OCI-LY3 (cell line): Measurements from ENCODE around the gene TAPBP.

Source experiments
- H2AFZ ChIP-seq: fragments of 200-600, 300-600 bp; shearing (Covaris generic); 2 replicates; pipeline ENCODE4 v1.6.0; 2014; ENCODE audit warnings: antibody characterized with exemption, low read depth, low read length
- H3K27ac ChIP-seq: fragments of 200-600, 300-600 bp; sonication (generic); 2 replicates; pipeline ENCODE4 v1.5.1; 2014; ENCODE audit warnings: mild to moderate bottlenecking, low read length, moderate library complexity, mixed read lengths
- H3K27me3 ChIP-seq: fragments of 200-600, 300-600 bp; sonication (generic); 2 replicates; pipeline ENCODE4 v1.6.1; 2014; ENCODE audit warnings: low read depth, low read length, mixed read lengths
- H3K36me3 ChIP-seq: fragments of 200-600, 300-600 bp; sonication (generic); replicated peaks from 2 replicates; pipeline ENCODE3; 2014; ENCODE audit warnings: low read depth, low read length, mixed read lengths
- H3K4me1 ChIP-seq: fragments of 300-600, 200-600 bp; sonication (generic); 2 replicates; pipeline ENCODE4 v1.6.1; 2014; ENCODE audit warnings: low read length, mixed read lengths
- H3K4me2 ChIP-seq: fragments of 200-600, 300-600 bp; sonication (generic); 2 replicates; pipeline ENCODE4 v1.6.1; 2014; ENCODE audit warnings: low read length, mixed read lengths
- H3K4me3 ChIP-seq: fragments of 300-600, 200-600 bp; sonication (generic); 2 replicates; pipeline ENCODE4 v1.5.1; 2014; ENCODE audit warnings: antibody characterized with exemption, mild to moderate bottlenecking, low read length, moderate library complexity
- H3K79me2 ChIP-seq: fragments of 300-600, 200-600 bp; shearing (Covaris generic); 2 replicates; pipeline ENCODE4 v1.6.1; 2014; ENCODE audit warnings: mild to moderate bottlenecking, low read length, mixed read lengths
- H3K9ac ChIP-seq: fragments of 300-600, 200-600 bp; shearing (Covaris generic); 2 replicates; pipeline ENCODE4 v1.6.0; 2014; ENCODE audit warnings: mild to moderate bottlenecking, low read length, moderate library complexity
- H3K9me3 ChIP-seq: fragments of 200-600, 300-600 bp; shearing (Covaris generic); 2 replicates; pipeline ENCODE4 v1.6.1; 2014; ENCODE audit warnings: low read length, mixed read lengths; ENCODE audit not compliant: insufficient read depth
- H4K20me1 ChIP-seq: fragments of 200-600, 300-600 bp; sonication (generic); 2 replicates; pipeline ENCODE4 v1.6.1; 2016; ENCODE audit warnings: low read length, mixed read lengths; ENCODE audit not compliant: insufficient read depth
- EZH2phosphoT487 ChIP-seq: fragments of 200-600 bp; shearing (Covaris generic); IDR thresholded peaks from 2 replicates; pipeline ENCODE4 v1.6.1; 2018; ENCODE audit warnings: antibody characterized with exemption, mixed run types, low read depth
- TF ChIP-seq, protein P1 (sequence below): fragments of 200-600, 300-600 bp; sonication (generic); IDR thresholded peaks from 2 replicates; pipeline ENCODE4 v1.5.1; 2014; ENCODE audit warnings: antibody characterized with exemption, low read length, low read depth

Gene TAPBP

DNA sequence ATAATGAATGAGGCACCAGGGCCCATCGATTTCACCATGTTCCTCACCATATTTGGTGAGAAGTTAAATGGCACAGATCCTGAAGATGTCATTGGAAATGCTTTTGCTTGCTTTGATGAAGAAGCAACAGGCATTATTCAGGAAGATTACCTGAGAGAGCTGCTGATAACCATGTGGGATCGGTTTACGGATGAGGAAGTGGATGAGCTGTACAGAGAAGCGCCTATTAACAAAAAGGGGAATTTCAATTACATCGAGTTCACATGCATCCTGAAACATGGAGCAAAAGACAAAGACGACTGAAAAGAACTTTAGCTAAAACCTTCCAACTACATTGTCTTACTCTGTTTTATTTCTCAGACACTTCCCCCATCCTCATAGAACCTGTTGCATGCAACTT, 25.3 kb upstream of the TAPBP start:
- no peak overlapping the region for H3K27ac ChIP-seq
- H3K79me2 ChIP-seq = no peaks in the 10 kb centered on the region
- no peaks in the 10 kb centered on the region for H3K36me3 ChIP-seq
- H3K27me3 ChIP-seq = no peaks in the 10 kb centered on the region
- no peaks in the 10 kb centered on the region for H3K9me3 ChIP-seq
- H2AFZ ChIP-seq = no peak overlapping the region
- peaks cover 13% of the 10 kb centered on the region for H3K4me1 ChIP-seq
- H3K9ac ChIP-seq = no peak overlapping the region
- H3K4me2 ChIP-seq = no peak overlapping the region
- H4K20me1 ChIP-seq = no peaks in the 10 kb centered on the region
- H3K4me3 ChIP-seq = no peak overlapping the region
- TF ChIP-seq, protein P1, sequence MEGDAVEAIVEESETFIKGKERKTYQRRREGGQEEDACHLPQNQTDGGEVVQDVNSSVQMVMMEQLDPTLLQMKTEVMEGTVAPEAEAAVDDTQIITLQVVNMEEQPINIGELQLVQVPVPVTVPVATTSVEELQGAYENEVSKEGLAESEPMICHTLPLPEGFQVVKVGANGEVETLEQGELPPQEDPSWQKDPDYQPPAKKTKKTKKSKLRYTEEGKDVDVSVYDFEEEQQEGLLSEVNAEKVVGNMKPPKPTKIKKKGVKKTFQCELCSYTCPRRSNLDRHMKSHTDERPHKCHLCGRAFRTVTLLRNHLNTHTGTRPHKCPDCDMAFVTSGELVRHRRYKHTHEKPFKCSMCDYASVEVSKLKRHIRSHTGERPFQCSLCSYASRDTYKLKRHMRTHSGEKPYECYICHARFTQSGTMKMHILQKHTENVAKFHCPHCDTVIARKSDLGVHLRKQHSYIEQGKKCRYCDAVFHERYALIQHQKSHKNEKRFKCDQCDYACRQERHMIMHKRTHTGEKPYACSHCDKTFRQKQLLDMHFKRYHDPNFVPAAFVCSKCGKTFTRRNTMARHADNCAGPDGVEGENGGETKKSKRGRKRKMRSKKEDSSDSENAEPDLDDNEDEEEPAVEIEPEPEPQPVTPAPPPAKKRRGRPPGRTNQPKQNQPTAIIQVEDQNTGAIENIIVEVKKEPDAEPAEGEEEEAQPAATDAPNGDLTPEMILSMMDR = no peak
- no peak for TF ChIP-seq EZH2phosphoT487

DNA sequence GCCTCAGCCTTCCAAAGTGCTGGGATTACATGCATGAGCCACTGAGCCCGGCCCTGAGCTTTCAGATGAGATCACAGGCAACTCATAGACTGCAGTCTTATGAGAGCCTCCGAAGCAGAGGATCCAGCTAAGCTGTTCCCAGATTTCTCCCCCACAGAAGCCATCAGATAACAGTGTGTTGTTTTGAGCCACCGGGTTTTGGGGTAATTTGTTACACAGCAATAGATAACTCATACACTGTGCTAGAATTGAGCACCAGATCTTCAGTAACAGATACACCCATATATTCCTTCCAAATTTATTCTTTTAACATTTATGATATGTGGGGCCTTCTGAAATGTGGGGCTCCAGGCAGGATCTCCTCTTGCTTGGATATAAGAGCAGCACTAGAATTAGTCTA, 22.6 kb upstream of the TAPBP start:
- TF ChIP-seq EZH2phosphoT487 = no peak
- TF ChIP-seq, protein P1 = no peak
- H3K79me2 ChIP-seq = no peaks in the 10 kb centered on the region
- H4K20me1 ChIP-seq = no peaks in the 10 kb centered on the region
- H3K36me3 ChIP-seq = no peaks in the 10 kb centered on the region
- H3K4me3 ChIP-seq = no peak overlapping the region
- no peaks in the 10 kb centered on the region for H3K27me3 ChIP-seq
- no peaks in the 10 kb centered on the region for H3K9me3 ChIP-seq
- no peak overlapping the region for H3K4me2 ChIP-seq
- H3K27ac ChIP-seq = no peak overlapping the region
- H2AFZ ChIP-seq = no peak overlapping the region
- no peak overlapping the region for H3K9ac ChIP-seq
- H3K4me1 ChIP-seq = peaks cover 13% of the 10 kb centered on the region

DNA sequence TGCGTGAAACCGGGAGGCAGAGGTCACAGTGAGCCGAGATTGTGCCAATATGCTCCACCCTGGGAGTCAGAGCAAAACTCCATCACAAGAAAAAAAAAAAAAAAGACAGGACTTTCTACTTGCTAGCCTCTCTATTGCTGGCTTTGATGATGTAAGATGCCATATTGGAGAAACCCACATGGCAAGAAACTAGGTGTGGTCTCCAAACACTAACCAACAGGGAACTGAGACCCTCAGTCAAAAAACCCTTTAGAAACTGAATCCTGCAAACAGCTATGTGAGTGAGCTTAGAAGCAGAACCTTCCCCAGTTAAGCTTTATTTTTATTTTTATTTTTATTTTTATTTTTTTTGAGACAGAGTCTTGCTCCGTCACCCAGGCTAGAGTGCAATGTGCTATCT, 22.0 kb upstream of the TAPBP start:
- Histone ChIP-seq H3K9ac (no peak overlapping the region; the same call in 1 of the 2 replicates), H3K4me1 (peaks cover 13% of the 10 kb centered on the region), H3K4me3 (peak overlapping the region; percentile 40; the same call in 1 of the 2 replicates), H3K36me3 (no peaks in the 10 kb centered on the region), H3K4me2 (peak overlapping the region; percentile 60), H3K27ac (no peak overlapping the region), H3K27me3 (no peaks in the 10 kb centered on the region), H3K79me2 (no peaks in the 10 kb centered on the region), H3K9me3 (no peaks in the 10 kb centered on the region), H2AFZ (peak overlapping the region; percentile 74; the same call in 1 of the 2 replicates), H4K20me1 (no peaks in the 10 kb centered on the region)
- TF ChIP-seq EZH2phosphoT487 = no peak

DNA sequence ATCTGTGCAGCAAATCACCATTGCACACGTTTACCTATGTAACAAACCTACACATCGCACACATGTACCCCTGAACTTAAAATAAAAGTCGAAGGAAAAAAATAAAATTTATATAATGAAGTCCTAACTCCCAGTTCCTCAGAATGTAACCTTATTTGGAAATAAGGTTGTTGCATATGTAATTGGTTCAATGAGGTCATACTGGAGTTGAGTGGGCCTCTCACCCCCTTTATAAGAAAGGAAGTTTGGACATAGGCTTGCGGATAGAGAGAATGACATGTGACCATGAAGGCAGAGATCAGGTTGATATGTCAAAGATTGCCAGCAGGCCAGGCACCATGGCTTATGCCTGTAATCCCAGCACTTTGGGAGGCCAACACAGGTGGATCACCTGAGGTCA, 19.8 kb upstream of the TAPBP start:
- no peaks in the 10 kb centered on the region for H3K36me3 ChIP-seq
- peaks cover 13% of the 10 kb centered on the region for H3K4me1 ChIP-seq
- no peak overlapping the region for H3K4me3 ChIP-seq
- no peaks in the 10 kb centered on the region for H3K9me3 ChIP-seq
- TF ChIP-seq, protein P1 = no peak
- H2AFZ ChIP-seq = no peak overlapping the region
- H3K4me2 ChIP-seq = no peak overlapping the region
- no peak overlapping the region for H3K9ac ChIP-seq
- H3K79me2 ChIP-seq = no peaks in the 10 kb centered on the region
- H3K27me3 ChIP-seq = no peaks in the 10 kb centered on the region
- H4K20me1 ChIP-seq = no peaks in the 10 kb centered on the region
- no peak overlapping the region for H3K27ac ChIP-seq

DNA sequence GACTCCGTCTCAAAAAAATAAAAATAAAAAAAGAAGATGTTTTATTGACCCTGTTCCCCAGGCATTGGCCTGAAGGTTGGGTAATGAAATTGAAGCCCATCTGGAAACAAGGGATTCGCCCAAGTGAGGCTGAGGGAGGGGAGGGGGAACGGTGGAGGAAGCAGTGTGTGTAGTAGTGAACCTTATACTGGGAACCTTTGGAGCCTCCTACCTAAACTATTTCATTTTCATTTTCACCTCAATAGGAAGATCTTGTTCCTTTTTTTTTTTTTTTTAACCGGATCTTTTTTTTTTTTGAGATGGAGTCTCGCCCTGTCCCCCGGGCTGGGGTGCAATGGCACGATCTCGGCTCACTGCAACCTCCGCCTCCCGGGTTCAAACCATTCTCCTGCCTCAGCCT, 16.9 kb upstream of the TAPBP start:
- H3K9ac ChIP-seq = no peak overlapping the region
- peaks cover 5% of the 10 kb centered on the region for H3K4me1 ChIP-seq
- H3K9me3 ChIP-seq = no peaks in the 10 kb centered on the region
- H4K20me1 ChIP-seq = no peaks in the 10 kb centered on the region
- H3K36me3 ChIP-seq = no peaks in the 10 kb centered on the region
- no peak overlapping the region for H3K4me3 ChIP-seq
- no peak overlapping the region for H3K4me2 ChIP-seq
- no peak overlapping the region for H2AFZ ChIP-seq
- H3K79me2 ChIP-seq = no peaks in the 10 kb centered on the region
- no peaks in the 10 kb centered on the region for H3K27me3 ChIP-seq
- H3K27ac ChIP-seq = no peak overlapping the region
- TF ChIP-seq, protein P1 = no peak
- TF ChIP-seq EZH2phosphoT487 = no peak
